Glutamatergic neuron (in vitro differentiated cells): ENCODE data around the gene LAT. TPM values are rescaled to one million over a fixed set of nuclear protein-coding genes. Genes with fewer than 3 reads are reported as not detected.

Source experiments
- DNase-seq: peaks from one replicate; pipeline ENCODE4 v3.0.0; 2022
- H3K27ac Mint-ChIP-seq: one replicate; pipeline ENCODE4 v1.8.0; 2020; ENCODE audit warnings: mild to moderate bottlenecking, mixed read lengths, inconsistent platforms; ENCODE audit not compliant: unreplicated experiment
- H3K27me3 Mint-ChIP-seq: one replicate; pipeline ENCODE4 v1.8.0; 2020; ENCODE audit warnings: mild to moderate bottlenecking, moderate library complexity, mixed read lengths, inconsistent platforms; ENCODE audit not compliant: unreplicated experiment
- H3K36me3 Mint-ChIP-seq: one replicate; pipeline ENCODE4 v1.8.0; 2020; ENCODE audit warnings: mild to moderate bottlenecking, mixed read lengths, inconsistent platforms; ENCODE audit not compliant: unreplicated experiment
- H3K4me1 Mint-ChIP-seq: one replicate; pipeline ENCODE4 v1.8.0; 2020; ENCODE audit warnings: mild to moderate bottlenecking, low read depth, mixed read lengths, inconsistent platforms; ENCODE audit not compliant: unreplicated experiment
- H3K4me3 Mint-ChIP-seq: one replicate; pipeline ENCODE4 v1.8.0; 2020; ENCODE audit warnings: mild to moderate bottlenecking, mixed read lengths, inconsistent platforms; ENCODE audit not compliant: unreplicated experiment
- H3K9me3 Mint-ChIP-seq: one replicate; pipeline ENCODE4 v1.8.0; 2020; ENCODE audit warnings: mild to moderate bottlenecking, moderate library complexity, mixed read lengths, inconsistent platforms; ENCODE audit not compliant: unreplicated experiment
- total RNA-seq: library from RNA; stranded (reverse); fragmentation: NEBNext Ultra II Directional; extraction: Animal tissue kit (Norgen Biotek cat#: 25700); gene quantifications from one replicate; pipeline ENCODE4 v1.2.1, GENCODE V29; 2021; ENCODE audit not compliant: unreplicated experiment
- TF ChIP-seq, protein P1 (sequence below): fragments of 200-600 bp; sonication (generic); IDR thresholded peaks from one replicate; pipeline ENCODE4 v1.5.0; 2021; ENCODE audit not compliant: partially characterized antibody, unreplicated experiment

LAT gene
- total RNA-seq, 1 donor from 2014 or later = 8.3 TPM

DNA sequence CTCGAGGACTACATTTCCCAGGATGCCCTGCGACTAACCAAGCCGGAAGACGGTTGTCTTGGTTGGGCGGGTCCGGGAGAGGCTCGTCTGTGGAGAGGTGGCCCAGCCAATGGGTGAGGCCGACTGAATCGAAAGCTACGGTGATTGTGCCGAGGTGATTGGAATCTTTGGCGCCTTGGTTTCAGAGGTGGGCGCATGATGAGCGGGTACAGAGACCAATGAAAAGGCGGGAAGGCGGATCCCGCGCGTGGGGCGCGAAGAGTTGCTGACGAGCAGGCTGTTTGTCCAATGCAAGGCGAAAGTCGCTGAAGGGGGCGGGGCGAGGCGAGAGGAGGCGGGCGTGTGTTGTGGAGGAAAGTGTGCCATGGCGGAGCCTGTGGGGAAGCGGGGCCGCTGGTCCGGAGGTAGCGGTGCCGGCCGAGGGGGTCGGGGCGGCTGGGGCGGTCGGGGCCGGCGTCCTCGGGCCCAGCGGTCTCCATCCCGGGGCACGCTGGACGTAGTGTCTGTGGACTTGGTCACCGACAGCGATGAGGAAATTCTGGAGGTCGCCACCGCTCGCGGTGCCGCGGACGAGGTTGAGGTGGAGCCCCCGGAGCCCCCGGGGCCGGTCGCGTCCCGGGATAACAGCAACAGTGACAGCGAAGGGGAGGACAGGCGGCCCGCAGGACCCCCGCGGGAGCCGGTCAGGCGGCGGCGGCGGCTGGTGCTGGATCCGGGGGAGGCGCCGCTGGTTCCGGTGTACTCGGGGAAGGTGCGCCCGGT, 34.0 kb upstream of the LAT start, which contains the start of gene NFATC2IP:
TSS of gene NFATC2IP (plus strand) at position 290 of the 762 bp plus-strand sequence. CDS start at position 365, 75 bp downstream.
- H3K9me3 Mint-ChIP-seq = peaks cover 8% of the 10 kb centered on the region
- H3K4me3 Mint-ChIP-seq = peak within 1 kb of the TSS; percentile 99
- H3K27me3 Mint-ChIP-seq = peaks cover 4% of the 10 kb centered on the region
- H3K27ac Mint-ChIP-seq = peak within 1 kb of the TSS; percentile 90
- DNase-seq = peak; percentile 99
- TF ChIP-seq, protein P1, sequence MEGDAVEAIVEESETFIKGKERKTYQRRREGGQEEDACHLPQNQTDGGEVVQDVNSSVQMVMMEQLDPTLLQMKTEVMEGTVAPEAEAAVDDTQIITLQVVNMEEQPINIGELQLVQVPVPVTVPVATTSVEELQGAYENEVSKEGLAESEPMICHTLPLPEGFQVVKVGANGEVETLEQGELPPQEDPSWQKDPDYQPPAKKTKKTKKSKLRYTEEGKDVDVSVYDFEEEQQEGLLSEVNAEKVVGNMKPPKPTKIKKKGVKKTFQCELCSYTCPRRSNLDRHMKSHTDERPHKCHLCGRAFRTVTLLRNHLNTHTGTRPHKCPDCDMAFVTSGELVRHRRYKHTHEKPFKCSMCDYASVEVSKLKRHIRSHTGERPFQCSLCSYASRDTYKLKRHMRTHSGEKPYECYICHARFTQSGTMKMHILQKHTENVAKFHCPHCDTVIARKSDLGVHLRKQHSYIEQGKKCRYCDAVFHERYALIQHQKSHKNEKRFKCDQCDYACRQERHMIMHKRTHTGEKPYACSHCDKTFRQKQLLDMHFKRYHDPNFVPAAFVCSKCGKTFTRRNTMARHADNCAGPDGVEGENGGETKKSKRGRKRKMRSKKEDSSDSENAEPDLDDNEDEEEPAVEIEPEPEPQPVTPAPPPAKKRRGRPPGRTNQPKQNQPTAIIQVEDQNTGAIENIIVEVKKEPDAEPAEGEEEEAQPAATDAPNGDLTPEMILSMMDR = no peak
- no peaks in the 10 kb centered on the region for H3K36me3 Mint-ChIP-seq
- peaks cover 13% of the 10 kb centered on the region for H3K4me1 Mint-ChIP-seq

- Mint-ChIP-seq H3K4me3 (peak overlapping the region; percentile 99), H3K27ac (peak overlapping the region; percentile 90), H3K27me3 (peaks cover 5% of the 10 kb centered on the region), H3K9me3 (peaks cover 8% of the 10 kb centered on the region), H3K36me3 (peaks cover 3% of the 10 kb centered on the region), H3K4me1 (peaks cover 12% of the 10 kb centered on the region)
- DNase-seq = peak; percentile 47
- TF ChIP-seq, protein P1 = no peak
These were observed 33.4 kb upstream of the LAT start for GRCh38 chr16:28951410-28951943.

- Mint-ChIP-seq H3K27me3 (peaks cover 6% of the 10 kb centered on the region), H3K27ac (no peak overlapping the region), H3K9me3 (no peaks in the 10 kb centered on the region), H3K4me3 (no peak overlapping the region), H3K36me3 (peaks cover 5% of the 10 kb centered on the region), H3K4me1 (no peaks in the 10 kb centered on the region)
- TF ChIP-seq, protein P1 = no peak
- DNase-seq = no peak
These were observed 26.6 kb upstream of the LAT start for GRCh38 chr16:28958216-28958615.

DNA sequence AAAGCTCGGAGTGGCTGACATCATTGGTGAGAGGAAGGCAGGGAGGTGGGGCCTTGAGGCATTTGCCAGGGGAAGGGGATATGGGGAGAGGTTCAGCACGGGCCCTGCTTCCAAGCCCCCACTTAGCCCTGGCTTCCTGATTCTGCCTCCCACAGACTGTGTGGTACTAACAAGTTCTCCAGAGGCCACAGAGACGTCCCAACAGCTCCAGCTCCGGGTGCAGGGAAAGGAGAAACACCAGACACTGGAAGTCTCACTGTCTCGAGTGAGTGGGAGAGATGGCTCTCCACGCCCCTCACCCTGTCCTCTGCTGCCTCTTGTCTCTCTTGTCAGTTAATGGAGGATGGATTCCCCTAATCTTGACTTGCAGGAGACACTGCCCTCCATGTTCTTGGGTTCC, 26.0 kb upstream of the LAT start:
- H3K27ac Mint-ChIP-seq = no peak overlapping the region
- H3K36me3 Mint-ChIP-seq = peaks cover 5% of the 10 kb centered on the region
- no peak overlapping the region for H3K4me3 Mint-ChIP-seq
- no peak for DNase-seq
- no peaks in the 10 kb centered on the region for H3K4me1 Mint-ChIP-seq
- no peaks in the 10 kb centered on the region for H3K9me3 Mint-ChIP-seq
- TF ChIP-seq, protein P1 = no peak
- peaks cover 6% of the 10 kb centered on the region for H3K27me3 Mint-ChIP-seq

DNA sequence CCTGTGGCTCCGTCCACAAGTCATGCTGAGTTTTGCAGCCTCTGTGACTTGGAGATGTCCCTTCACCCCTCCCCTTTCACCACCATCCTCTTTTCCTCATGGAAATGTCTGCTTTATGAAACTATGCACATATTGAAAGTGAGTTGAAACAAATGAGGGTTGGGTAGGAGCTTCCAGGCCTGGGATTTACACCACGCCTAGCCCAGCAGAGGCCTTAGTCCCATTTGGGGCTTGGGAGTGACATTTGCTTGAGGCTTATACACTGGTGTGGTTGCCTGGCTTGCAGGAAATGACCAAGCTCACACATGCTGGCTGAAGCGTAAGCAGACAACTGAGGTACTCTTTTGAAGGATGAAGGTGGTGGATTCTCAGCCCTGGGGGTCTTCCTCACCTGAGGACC, 20.8 kb upstream of the LAT start:
- Mint-ChIP-seq H3K27me3 (peaks cover 2% of the 10 kb centered on the region), H3K27ac (no peak overlapping the region), H3K36me3 (no peaks in the 10 kb centered on the region), H3K4me1 (no peaks in the 10 kb centered on the region), H3K9me3 (no peaks in the 10 kb centered on the region), H3K4me3 (no peak overlapping the region)
- DNase-seq = no peak
- TF ChIP-seq, protein P1 = no peak
